Heart left ventricle (tissue), 16 donors: ENCODE results near the gene PGAM2. TPM values are rescaled to one million over a fixed set of nuclear protein-coding genes. Genes with fewer than 3 reads are reported as not detected.

Source experiments
- ATAC-seq, 4 donors: fragments of 200-7000 bp; cut with Tn5 transposase; one replicate each; pipeline ENCODE4 v1.9.1; 2020 to 2022; ENCODE audit warnings: moderate library complexity in 4 of 4, mild to moderate bottlenecking in 3 of 4, moderate number of reproducible peaks in 1 of 4
- DNase-seq, 5 donors: peaks; one replicate each; pipeline ENCODE4 v3.0.0-alpha.2; 2020
- H3K27ac ChIP-seq, 12 donors: fragments of 200-600 bp; sonication (generic) in 4 of 12; one replicate each; pipeline versions ENCODE4 v1.5.0 to v1.8.0; 2016 to 2022; ENCODE audit warnings: mild to moderate bottlenecking in 2 of 12
- H3K27me3 ChIP-seq, 9 donors: fragments of 200-600 bp; sonication (generic) in 2 of 9; one replicate each; pipeline versions ENCODE4 v1.5.1 to v1.8.0; 2016 to 2022; ENCODE audit warnings: mild to moderate bottlenecking in 3 of 9
- H3K36me3 ChIP-seq, 9 donors: fragments of 200-600 bp; sonication (generic) in 2 of 9; one replicate each; pipeline versions ENCODE4 v1.5.0 to v1.8.0; 2018 to 2022; ENCODE audit warnings: mild to moderate bottlenecking in 2 of 9
- H3K4me1 ChIP-seq, 12 donors: fragments of 200-600 bp; sonication (generic) in 4 of 12; one replicate each; pipeline versions ENCODE4 v1.5.0 to v1.8.0; 2016 to 2022; ENCODE audit warnings: mild to moderate bottlenecking in 3 of 12
- H3K4me3 ChIP-seq, 12 donors: fragments of 200-600 bp; sonication (generic) in 4 of 12; one replicate each; pipeline versions ENCODE4 v1.5.0 to v1.8.0; 2017 to 2022; ENCODE audit warnings: mild to moderate bottlenecking in 9 of 12, moderate library complexity in 4 of 12
- H3K9me3 ChIP-seq, 12 donors: fragments of 200-600 bp; sonication (generic) in 4 of 12; one replicate each; pipeline versions ENCODE4 v1.5.0 to v1.8.0; 2016 to 2022; ENCODE audit warnings: mild to moderate bottlenecking in 1 of 12
- CTCF ChIP-seq, 12 donors: fragments of 200-600 bp; sonication (generic) in 4 of 12; IDR thresholded peaks; one replicate each; pipeline versions ENCODE4 v1.5.0 to v1.8.0; 2018 to 2022; ENCODE audit warnings: antibody characterized with exemption in 12 of 12, mild to moderate bottlenecking in 5 of 12
- POLR2A ChIP-seq, 2 donors: fragments of 450-650 bp; IDR thresholded peaks; one replicate each; pipeline ENCODE4 v1.6.1; 2017; ENCODE audit warnings: antibody characterized with exemption in 2 of 2, mild to moderate bottlenecking in 2 of 2, moderate library complexity in 2 of 2
- WGBS, 4 donors: extraction: QIAGEN DNeasy Blood & Tissue Kit in 2 of 4; methylation state at CpG; one replicate each; pipeline versions ENCODE4 v1.1.5 to v1.1.7; 2013 to 2018; 5-methylcytosine and 5-hydroxymethylcytosine counted together
- intact Hi-C, 10 donors: fragments of 100-400 bp; cut with DNase I; formaldehyde crosslinking; loops; one replicate each; pipeline versions ENCODE4 v1.11.1 to v1.14.2; 2022
- polyA plus RNA-seq, 2 donors: library from polyadenylated mRNA; stranded (reverse); fragments of 200-250 nt; gene quantifications; one replicate each; pipeline ENCODE4 v1.2.3, GENCODE V29; 2013
- total RNA-seq, 9 donors: library from RNA; depleted of rRNA in 2 of 9; stranded (reverse); fragments of >200 nt in 2 of 9; fragmentation: NEBNext Ultra II Directional in 3 of 9; extraction: Animal tissue kit (Norgen Biotek cat#: 25700) in 3 of 9; gene quantifications; one replicate each; pipeline versions ENCODE4 v1.1.0 to v1.2.4, GENCODE V29; 2016 to 2023
- donor health status: ischemic (EF 13 %, LVEDD 7.1; RV severe dilation, severe dysfunction).
- donor health status: healthy with polysubstance abuse.
- donor health status: DM: no; HTN: yes; CAD: no.
- donor health status: DM: no; HTN: no; CAD: no.
- donor health status: ischemic (EF 25% LVEDD 6.9; RV normal size, moderate dysfunction).
- donor health status: ischemic (EF 25% LVEDD 5.7; RV mildly dilated, moderate dysfunction).
- donor health status: healthy.
- donor health status: DM: yes; HTN: yes; CAD: no.
- donor health status: ischemic (EF 35%, LVEDD 5.7; RV mildly dilated, moderate dysfunction).
- donor health status: nonischemic (EF 11% LVEDD 7.7; RV severe dilation, severe dysfunction).
- donor health status: DM: yes; HTN: yes; CAD: no.
- donor health status: PGD.
- donor health status: ischemic (EF 29% LVEDD 5.4; RV normal size, mild dysfunction).
- donor health status: nonischemic (EF 23%, LVEDD 6.1; RV moderate dilation, normal function).

The PGAM2 gene
- total and polyA plus RNA-seq, 11 donors: 242 to 2,064 (median 555) TPM

DNA sequence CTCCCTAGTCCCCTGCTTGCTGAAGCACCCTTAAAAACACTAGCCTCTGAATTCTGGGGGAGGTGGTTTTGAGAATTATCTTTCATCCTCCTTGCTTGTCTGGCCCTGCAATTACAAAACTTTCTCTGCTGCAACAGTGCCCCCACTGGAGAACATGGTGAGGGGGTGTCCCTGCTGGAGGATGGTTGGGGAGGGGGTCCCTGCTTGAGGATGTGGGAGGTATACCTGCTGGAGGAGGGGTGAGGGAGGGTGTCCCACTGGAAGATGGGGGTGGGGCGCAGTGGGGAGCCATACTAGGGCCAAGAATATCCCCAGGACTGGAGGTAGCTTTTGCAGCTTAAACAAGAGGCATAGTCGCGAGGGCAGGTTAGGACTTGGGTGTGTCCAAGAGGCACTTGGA, 20.2 kb upstream of the PGAM2 start:
- intact Hi-C loops: no loop called here
- peak in 1 of 12 donors; percentile 8 for TF ChIP-seq CTCF (IDR thresholded peaks at IDR 0.05)
- TF ChIP-seq POLR2A (IDR thresholded peaks at IDR 0.05): no peak
- Histone ChIP-seq H3K27ac (peak overlapping the region in 1 of 12 donors; percentile 52), H3K4me3 (no peak overlapping the region), H3K36me3 (peaks cover 0 to 6% (median 1%) of the 10 kb centered on the region in 9 donors), H3K9me3 (no peaks in the 10 kb centered on the region), H3K27me3 (no peaks in the 10 kb centered on the region), H3K4me1 (peaks cover 0 to 49% (median 19%) of the 10 kb centered on the region in 12 donors)
- WGBS, 4 donors: 82 to 93% (median 89%) methylated on average over 3 of the region's 3 CpGs
- DNase-seq (peak in 1 of 5 donors; percentile 22), ATAC-seq (no peak)

GRCh38 chr7:44084701-44085100, 19.3 kb upstream of the PGAM2 start:
- Histone ChIP-seq H3K27me3 (no peaks in the 10 kb centered on the region), H3K27ac (peak overlapping the region in 2 of 12 donors; percentile 5 to 54), H3K36me3 (peaks cover 0 to 14% (median 10%) of the 10 kb centered on the region in 9 donors), H3K4me3 (no peak overlapping the region), H3K9me3 (no peaks in the 10 kb centered on the region), H3K4me1 (peaks cover 0 to 49% (median 21%) of the 10 kb centered on the region in 12 donors)
- DNase-seq: peak in 1 of 5 donors; percentile 8
- 81 to 94% (median 88%) methylated on average over 4 of the region's 4 CpGs for WGBS, 4 donors
- intact Hi-C loops: loop anchor here in 4 of 10 donors (5.0 kb wide), 3 partner anchors 37 to 118 kb away; partner anchors contain the start of genes POLD2 (in 4 of the 4) and YKT6 (in 1 of the 4)
- ATAC-seq: no peak
- TF ChIP-seq CTCF (IDR thresholded peaks at IDR 0.05): no peak
- no peak for TF ChIP-seq POLR2A (IDR thresholded peaks at IDR 0.05)

DNA sequence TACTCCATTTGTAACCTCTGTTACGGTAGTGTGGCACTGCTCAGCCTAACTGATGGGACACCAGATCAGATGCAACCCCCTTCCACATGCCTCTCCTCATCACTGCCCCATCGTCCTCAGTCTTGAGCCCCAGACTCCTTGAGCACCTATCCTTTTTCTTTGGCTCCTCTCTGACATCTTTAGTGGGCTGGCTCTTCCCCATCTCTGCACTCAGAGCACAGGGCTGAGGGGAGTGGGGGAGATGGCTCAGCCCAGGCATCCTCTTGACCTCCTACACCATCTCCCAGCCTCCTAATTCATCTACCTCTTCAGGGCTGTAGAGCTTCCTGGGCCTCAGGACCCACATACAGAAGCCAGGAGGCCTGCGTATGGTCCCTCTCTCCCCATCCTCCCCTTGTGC, 18.4 kb upstream of the PGAM2 start:
- DNase-seq (peak in 1 of 5 donors; percentile 19), ATAC-seq (no peak)
- intact Hi-C loops: loop anchor here in 8 of 10 donors (2.0 to 5.0 kb wide), 5 partner anchors 36 to 119 kb away; partner anchors contain the start of genes POLD2 (in 7 of the 8), DBNL (in 1 of the 8) and YKT6 (in 1 of the 8)
- Histone ChIP-seq H3K27ac (peak overlapping the region in 3 of 12 donors; percentile 33 to 85 (median 82)), H3K4me3 (no peak overlapping the region), H3K4me1 (peaks cover 0 to 53% (median 24%) of the 10 kb centered on the region in 12 donors), H3K27me3 (no peaks in the 10 kb centered on the region), H3K9me3 (no peaks in the 10 kb centered on the region), H3K36me3 (peaks cover 0 to 23% (median 19%) of the 10 kb centered on the region in 9 donors)
- WGBS, 4 donors: 91 to 98% (median 96%) methylated on average over 3 of the region's 3 CpGs
- TF ChIP-seq CTCF (IDR thresholded peaks at IDR 0.05) (no peak), POLR2A (IDR thresholded peaks at IDR 0.05) (no peak)

DNA sequence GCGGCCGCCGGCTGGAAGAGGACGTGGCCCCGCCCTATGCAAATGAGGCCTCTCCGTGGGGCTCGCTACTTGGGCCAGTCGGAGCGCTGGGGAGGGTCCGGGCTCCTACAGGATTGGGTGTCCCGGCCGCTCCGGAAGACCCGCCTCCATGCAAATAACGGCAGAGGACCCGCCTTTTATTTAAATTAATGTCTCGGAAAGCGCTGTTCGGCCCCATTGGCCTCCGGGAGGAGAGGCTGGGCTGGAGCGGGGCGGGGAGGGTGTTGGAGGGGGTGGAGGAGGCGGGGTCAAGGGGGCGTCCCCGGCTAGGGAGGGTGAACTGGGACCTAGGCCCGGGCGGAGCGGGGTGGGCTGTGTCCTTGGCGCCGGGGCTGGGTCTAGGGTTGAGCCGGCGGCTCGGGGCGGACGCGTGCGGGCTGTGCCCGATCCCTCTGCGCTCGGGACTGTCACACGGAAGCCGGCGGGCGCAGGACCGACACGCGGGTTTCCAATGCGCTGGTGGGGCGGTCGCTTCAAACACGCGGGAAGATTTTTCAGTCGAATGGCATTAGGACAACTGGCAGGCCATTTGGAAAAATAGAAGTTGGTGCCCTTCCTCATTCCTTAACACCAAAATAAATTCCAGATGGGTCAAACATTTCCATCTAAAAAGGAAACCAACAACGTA, 17.3 kb upstream of the PGAM2 start:
- Histone ChIP-seq H3K9me3 (no peaks in the 10 kb centered on the region), H3K4me1 (peaks cover 0 to 53% (median 26%) of the 10 kb centered on the region in 12 donors), H3K27ac (peak overlapping the region; percentile 82 to 97 (median 92)), H3K27me3 (no peaks in the 10 kb centered on the region), H3K36me3 (peaks cover 0 to 34% (median 28%) of the 10 kb centered on the region in 9 donors), H3K4me3 (peak overlapping the region; percentile 69 to 98 (median 87))
- intact Hi-C loops: loop anchor here in 8 of 10 donors (1.0 to 5.0 kb wide), 6 partner anchors 35 to 120 kb away; partner anchors contain the start of genes POLD2 (in 8 of the 8), DBNL (in 1 of the 8) and YKT6 (in 1 of the 8)
- DNase-seq (peak; percentile 99 to 100 (median 99)), ATAC-seq (peak; percentile 93 to 96 (median 95))
- TF ChIP-seq CTCF (IDR thresholded peaks at IDR 0.05): peak in 1 of 12 donors; percentile 7
- peak; percentile 34 to 82 for TF ChIP-seq POLR2A (IDR thresholded peaks at IDR 0.05)
- WGBS, 4 donors: 0 to 1% (median 0%) methylated on average over 34 to 54 of the region's 54 CpGs
